GM23338 (cell line): ENCODE results near the gene NTPCR. TPM values are rescaled to one million over a fixed set of nuclear protein-coding genes. Genes with fewer than 3 reads are reported as not detected.

Experiments used
- ATAC-seq: fragments of 200-7000 bp; cut with Tn5 transposase; 3 replicates; pipeline ENCODE4 v1.9.1; 2020
- DNase-seq: peaks from one replicate; pipeline ENCODE4 v3.0.0-alpha.2; 2015; ENCODE audit warnings: low spot score
- H2AFZ ChIP-seq: fragments of 200-600 bp; sonication (generic); 2 replicates; pipeline ENCODE4 v1.8.0; 2016; ENCODE audit warnings: antibody characterized with exemption, mild to moderate bottlenecking, moderate library complexity
- H3F3A ChIP-seq: fragments of 200-600 bp; sonication (generic); replicated peaks from 2 replicates; pipeline ENCODE4 v1.8.0; 2017; ENCODE audit warnings: antibody characterized with exemption, mixed run types, low read depth
- H3K27ac ChIP-seq: fragments of 200-600 bp; sonication (generic); 2 replicates; pipeline ENCODE4 v1.6.1; 2016; ENCODE audit warnings: low read depth
- H3K27me3 ChIP-seq: fragments of 200-600 bp; sonication (generic); 2 replicates; pipeline ENCODE4 v1.8.0; 2016; ENCODE audit warnings: mild to moderate bottlenecking, mixed run types, moderate library complexity; ENCODE audit not compliant: insufficient read depth
- H3K36me3 ChIP-seq: fragments of 200-600 bp; sonication (generic); 2 replicates; pipeline ENCODE4 v1.8.0; 2016; ENCODE audit warnings: mild to moderate bottlenecking; ENCODE audit not compliant: insufficient read depth
- H3K4me1 ChIP-seq: fragments of 200-600 bp; sonication (generic); 2 replicates; pipeline ENCODE4 v1.8.0; 2016; ENCODE audit warnings: mild to moderate bottlenecking, moderate library complexity; ENCODE audit not compliant: insufficient read depth
- H3K4me2 ChIP-seq: fragments of 200-600 bp; sonication (generic); 2 replicates; pipeline ENCODE4 v1.7.1; 2017; ENCODE audit warnings: mixed run types
- H3K4me3 ChIP-seq: fragments of 200-600 bp; sonication (generic); 2 replicates; pipeline ENCODE4 v1.6.1; 2016; ENCODE audit warnings: mixed run types
- H3K79me2 ChIP-seq: fragments of 200-600 bp; sonication (generic); replicated peaks from 2 replicates; pipeline ENCODE4 v1.8.0; 2017; ENCODE audit warnings: mild to moderate bottlenecking; ENCODE audit not compliant: insufficient read depth
- H3K9me2 ChIP-seq: fragments of 200-600 bp; sonication (generic); 2 replicates; pipeline ENCODE4 v1.8.0; 2017; ENCODE audit not compliant: insufficient read depth
- H4K20me1 ChIP-seq: fragments of 200-600 bp; sonication (generic); replicated peaks from 2 replicates; pipeline ENCODE4 v1.8.0; 2017; ENCODE audit warnings: mild to moderate bottlenecking; ENCODE audit not compliant: insufficient read depth
- H3K27ac Mint-ChIP-seq: 2 replicates; pipeline ENCODE4 v1.8.0; 2020; ENCODE audit warnings: inconsistent platforms, mild to moderate bottlenecking, moderate library complexity, mixed read lengths
- H3K27me3 Mint-ChIP-seq: 3 replicates; pipeline ENCODE4 v1.8.0; 2022; ENCODE audit warnings: low read depth, mild to moderate bottlenecking, moderate library complexity, mixed read lengths, inconsistent platforms; ENCODE audit not compliant: insufficient read depth, poor library complexity
- H3K36me3 Mint-ChIP-seq: 3 replicates; pipeline ENCODE4 v1.8.0; 2021; ENCODE audit warnings: low read depth, mild to moderate bottlenecking, inconsistent platforms, moderate library complexity, mixed read lengths
- H3K4me1 Mint-ChIP-seq: 3 replicates; pipeline ENCODE4 v1.8.0; 2020; ENCODE audit warnings: mild to moderate bottlenecking, inconsistent platforms, mixed read lengths
- H3K4me3 Mint-ChIP-seq: 3 replicates; pipeline ENCODE4 v1.8.0; 2021; ENCODE audit warnings: moderate library complexity, mild to moderate bottlenecking, inconsistent platforms, mixed read lengths
- H3K9me3 Mint-ChIP-seq: 3 replicates; pipeline ENCODE4 v1.8.0; 2020; ENCODE audit warnings: moderate library complexity, mild to moderate bottlenecking, inconsistent platforms, mixed read lengths
- CREB1 ChIP-seq: fragments of 250-450 bp; sonication (Bioruptor Pico); IDR thresholded peaks from 2 replicates; pipeline ENCODE4 v1.5.0; 2020; ENCODE audit warnings: low read depth, mild to moderate bottlenecking, moderate library complexity
- CTCF ChIP-seq, 2 experiments: fragments of 200-600 bp in 1 of 2; sonication (generic) in 1 of 2; conservative IDR thresholded peaks; 2 replicates each; pipeline versions ENCODE4 v1.5.1 to v1.6.1; 2016 to 2017; ENCODE audit warnings: antibody characterized with exemption in 2 of 2, low read depth in 2 of 2, mild to moderate bottlenecking in 2 of 2, moderate library complexity in 1 of 2
- EZH2 ChIP-seq: fragments of 200-600 bp; sonication (generic); IDR thresholded peaks from one replicate; pipeline ENCODE4 v1.8.0; 2017; ENCODE audit warnings: antibody characterized with exemption, mild to moderate bottlenecking, low read depth; ENCODE audit not compliant: unreplicated experiment
- JUNB ChIP-seq: IDR thresholded peaks from one replicate; pipeline ENCODE4 v1.6.1; 2016; ENCODE audit warnings: antibody characterized with exemption; ENCODE audit not compliant: unreplicated experiment
- STAT1 ChIP-seq: IDR thresholded peaks from one replicate; pipeline ENCODE4 v1.6.1; 2016; ENCODE audit warnings: antibody characterized with exemption; ENCODE audit not compliant: unreplicated experiment
- ZNF114 ChIP-seq: fragments of 250-450 bp; sonication (Bioruptor Pico); IDR thresholded peaks from 2 replicates; pipeline ENCODE4 v1.5.0; 2020; ENCODE audit warnings: mild to moderate bottlenecking, moderate library complexity
- ZNF331 ChIP-seq: fragments of 250-450 bp; sonication (Bioruptor Pico); IDR thresholded peaks from 2 replicates; pipeline ENCODE4 v1.5.0; 2020; ENCODE audit warnings: low read depth, mild to moderate bottlenecking, moderate library complexity
- polyA plus RNA-seq: library from polyadenylated mRNA; unstranded; fragments of >200 nt; fragmentation: Nextera tagmentation; extraction: Ambion mirVana; gene quantifications from 2 replicates; pipeline ENCODE4 v1.2.1, GENCODE V29; 2016
- total RNA-seq: library from RNA; depleted of rRNA; stranded (reverse); fragments of >200 nt; shearing (Covaris generic); gene quantifications from 2 replicates; pipeline ENCODE4 v1.2.3, GENCODE V29; 2014
- TF ChIP-seq, protein P1 (sequence below): fragments of 250-450 bp; sonication (Bioruptor Pico); IDR thresholded peaks from 2 replicates; pipeline ENCODE4 v1.5.0; 2020; ENCODE audit warnings: mild to moderate bottlenecking, moderate library complexity

The NTPCR gene
- total and polyA plus RNA-seq, 2 experiments from 2014 or later = 64.1 to 150 TPM

DNA sequence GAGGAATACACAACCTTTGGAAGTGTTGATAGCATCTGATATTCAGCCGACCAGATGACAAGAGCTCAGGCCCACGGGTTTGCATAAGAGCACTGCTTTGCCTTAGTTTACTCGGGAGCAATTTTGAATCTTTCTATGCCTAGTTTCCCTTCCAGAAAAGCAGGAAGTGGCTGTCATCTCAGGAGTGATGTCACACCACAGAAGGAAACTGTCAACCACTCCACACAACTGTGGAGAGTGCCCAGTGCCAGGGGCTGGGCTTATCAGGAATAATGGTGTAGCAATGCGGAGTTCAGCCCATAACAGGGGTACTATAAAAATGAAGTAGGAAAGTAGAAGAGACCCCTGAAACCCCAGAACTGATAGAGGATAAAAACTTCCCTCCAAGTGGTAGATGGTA lies 28.4 kb downstream of the NTPCR start (continued):
- TF ChIP-seq, protein P1, sequence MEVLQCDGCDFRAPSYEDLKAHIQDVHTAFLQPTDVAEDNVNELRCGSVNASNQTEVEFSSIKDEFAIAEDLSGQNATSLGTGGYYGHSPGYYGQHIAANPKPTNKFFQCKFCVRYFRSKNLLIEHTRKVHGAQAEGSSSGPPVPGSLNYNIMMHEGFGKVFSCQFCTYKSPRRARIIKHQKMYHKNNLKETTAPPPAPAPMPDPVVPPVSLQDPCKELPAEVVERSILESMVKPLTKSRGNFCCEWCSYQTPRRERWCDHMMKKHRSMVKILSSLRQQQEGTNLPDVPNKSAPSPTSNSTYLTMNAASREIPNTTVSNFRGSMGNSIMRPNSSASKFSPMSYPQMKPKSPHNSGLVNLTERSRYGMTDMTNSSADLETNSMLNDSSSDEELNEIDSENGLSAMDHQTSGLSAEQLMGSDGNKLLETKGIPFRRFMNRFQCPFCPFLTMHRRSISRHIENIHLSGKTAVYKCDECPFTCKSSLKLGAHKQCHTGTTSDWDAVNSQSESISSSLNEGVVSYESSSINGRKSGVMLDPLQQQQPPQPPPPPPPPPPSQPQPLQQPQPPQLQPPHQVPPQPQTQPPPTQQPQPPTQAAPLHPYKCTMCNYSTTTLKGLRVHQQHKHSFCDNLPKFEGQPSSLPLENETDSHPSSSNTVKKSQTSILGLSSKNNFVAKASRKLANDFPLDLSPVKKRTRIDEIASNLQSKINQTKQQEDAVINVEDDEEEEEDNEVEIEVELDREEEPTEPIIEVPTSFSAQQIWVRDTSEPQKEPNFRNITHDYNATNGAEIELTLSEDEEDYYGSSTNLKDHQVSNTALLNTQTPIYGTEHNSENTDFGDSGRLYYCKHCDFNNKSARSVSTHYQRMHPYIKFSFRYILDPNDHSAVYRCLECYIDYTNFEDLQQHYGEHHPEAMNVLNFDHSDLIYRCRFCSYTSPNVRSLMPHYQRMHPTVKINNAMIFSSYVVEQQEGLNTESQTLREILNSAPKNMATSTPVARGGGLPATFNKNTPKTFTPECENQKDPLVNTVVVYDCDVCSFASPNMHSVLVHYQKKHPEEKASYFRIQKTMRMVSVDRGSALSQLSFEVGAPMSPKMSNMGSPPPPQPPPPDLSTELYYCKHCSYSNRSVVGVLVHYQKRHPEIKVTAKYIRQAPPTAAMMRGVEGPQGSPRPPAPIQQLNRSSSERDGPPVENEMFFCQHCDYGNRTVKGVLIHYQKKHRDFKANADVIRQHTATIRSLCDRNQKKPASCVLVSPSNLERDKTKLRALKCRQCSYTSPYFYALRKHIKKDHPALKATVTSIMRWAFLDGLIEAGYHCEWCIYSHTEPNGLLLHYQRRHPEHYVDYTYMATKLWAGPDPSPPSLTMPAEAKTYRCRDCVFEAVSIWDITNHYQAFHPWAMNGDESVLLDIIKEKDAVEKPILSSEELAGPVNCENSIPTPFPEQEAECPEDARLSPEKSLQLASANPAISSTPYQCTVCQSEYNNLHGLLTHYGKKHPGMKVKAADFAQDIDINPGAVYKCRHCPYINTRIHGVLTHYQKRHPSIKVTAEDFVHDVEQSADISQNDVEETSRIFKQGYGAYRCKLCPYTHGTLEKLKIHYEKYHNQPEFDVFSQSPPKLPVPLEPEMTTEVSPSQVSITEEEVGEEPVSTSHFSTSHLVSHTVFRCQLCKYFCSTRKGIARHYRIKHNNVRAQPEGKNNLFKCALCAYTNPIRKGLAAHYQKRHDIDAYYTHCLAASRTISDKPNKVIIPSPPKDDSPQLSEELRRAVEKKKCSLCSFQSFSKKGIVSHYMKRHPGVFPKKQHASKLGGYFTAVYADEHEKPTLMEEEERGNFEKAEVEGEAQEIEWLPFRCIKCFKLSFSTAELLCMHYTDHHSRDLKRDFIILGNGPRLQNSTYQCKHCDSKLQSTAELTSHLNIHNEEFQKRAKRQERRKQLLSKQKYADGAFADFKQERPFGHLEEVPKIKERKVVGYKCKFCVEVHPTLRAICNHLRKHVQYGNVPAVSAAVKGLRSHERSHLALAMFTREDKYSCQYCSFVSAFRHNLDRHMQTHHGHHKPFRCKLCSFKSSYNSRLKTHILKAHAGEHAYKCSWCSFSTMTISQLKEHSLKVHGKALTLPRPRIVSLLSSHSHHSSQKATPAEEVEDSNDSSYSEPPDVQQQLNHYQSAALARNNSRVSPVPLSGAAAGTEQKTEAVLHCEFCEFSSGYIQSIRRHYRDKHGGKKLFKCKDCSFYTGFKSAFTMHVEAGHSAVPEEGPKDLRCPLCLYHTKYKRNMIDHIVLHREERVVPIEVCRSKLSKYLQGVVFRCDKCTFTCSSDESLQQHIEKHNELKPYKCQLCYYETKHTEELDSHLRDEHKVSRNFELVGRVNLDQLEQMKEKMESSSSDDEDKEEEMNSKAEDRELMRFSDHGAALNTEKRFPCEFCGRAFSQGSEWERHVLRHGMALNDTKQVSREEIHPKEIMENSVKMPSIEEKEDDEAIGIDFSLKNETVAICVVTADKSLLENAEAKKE (CRISPR knock-in tag) = no peak
- no peak for TF ChIP-seq ZNF331 (CRISPR knock-in tag)

DNA sequence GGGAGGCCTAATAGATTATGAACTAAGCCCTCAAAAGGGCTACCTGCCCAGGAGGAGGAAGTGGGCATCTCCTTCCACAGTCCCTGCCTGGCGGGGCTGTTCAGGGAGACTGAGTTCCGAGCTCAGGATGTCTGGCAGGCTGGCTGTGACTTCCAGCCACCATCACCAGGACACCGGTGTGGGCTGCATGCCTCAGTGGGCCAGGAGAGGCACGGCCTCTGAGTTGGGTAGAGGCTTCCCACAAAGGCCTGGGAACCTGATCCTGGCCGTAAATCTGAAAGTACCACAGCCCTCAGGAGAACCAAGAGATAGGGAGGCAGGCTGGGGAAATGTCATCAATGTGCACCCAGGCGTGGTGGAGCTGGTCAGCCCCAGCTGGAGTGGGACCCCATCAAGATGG lies 29.1 kb downstream of the NTPCR start:
- no peak for ATAC-seq
- H3K4me3 Mint-ChIP-seq = no peak overlapping the region
- DNase-seq = no peak
- Histone ChIP-seq H3K36me3 (no peaks in the 10 kb centered on the region), H3K27me3 (no peaks in the 10 kb centered on the region), H4K20me1 (0 out of 2 replicates have a peak, but pooled peaks cover 6% of the 10 kb centered on the region), H3K9me2 (no peaks in the 10 kb centered on the region), H3K4me2 (no peak overlapping the region), H3K27ac (no peak overlapping the region), H3K79me2 (no peaks in the 10 kb centered on the region), H3K4me1 (peaks cover 5% of the 10 kb centered on the region), H3F3A (no peaks in the 10 kb centered on the region), H3K4me3 (no peak overlapping the region), H2AFZ (no peak overlapping the region)
- peaks cover 5% of the 10 kb centered on the region for H3K27me3 Mint-ChIP-seq
- no peak overlapping the region for H3K27ac Mint-ChIP-seq
- no peaks in the 10 kb centered on the region for H3K9me3 Mint-ChIP-seq
- peaks cover 30% of the 10 kb centered on the region for H3K36me3 Mint-ChIP-seq
- H3K4me1 Mint-ChIP-seq = peaks cover 10% of the 10 kb centered on the region
- no peak for TF ChIP-seq ZNF114 (CRISPR knock-in tag)
- no peak for TF ChIP-seq JUNB
- TF ChIP-seq CTCF (conservative IDR thresholded peaks at IDR 0.05; ENCODE audit: low read depth in 2 of 2) = no peak
- TF ChIP-seq CREB1 (CRISPR knock-in tag) = no peak
- TF ChIP-seq, protein P1 (CRISPR knock-in tag) = no peak
- TF ChIP-seq STAT1 = no peak
- TF ChIP-seq EZH2 = no peak
